K562 (cell line): ENCODE data around the gene SPOUT1. TPM values are rescaled to one million over a fixed set of nuclear protein-coding genes. Genes with fewer than 3 reads are reported as not detected.
A peak's percentile ranks its signal among the peaks of the same experiment; 100 is the strongest.

Source experiments
- ATF2 ChIP-seq: sonication (generic); formaldehyde crosslinking; IDR thresholded peaks from 2 replicates; pipeline ENCODE4 v1.8.1; 2022; ENCODE audit warnings: missing genetic modification reagents
- BHLHE40 ChIP-seq: IDR thresholded peaks from 2 replicates; pipeline ENCODE4 v1.6.1; 2011; ENCODE audit warnings: low read length, improper control_type of control experiment
- BMI1 ChIP-seq: fragments of 150-350 bp; IDR thresholded peaks from 2 replicates; pipeline ENCODE4 v1.6.1; 2014; ENCODE audit warnings: low read length
- DIDO1 ChIP-seq: fragments of 450-650 bp; IDR thresholded peaks from 2 replicates; pipeline ENCODE4 v1.6.1; 2016; ENCODE audit warnings: low read depth, missing biosample characterization, missing genetic modification characterization
- ELK1 ChIP-seq: sonication (generic); formaldehyde crosslinking; IDR thresholded peaks from 2 replicates; pipeline ENCODE4 v1.8.1; 2022; ENCODE audit warnings: missing genetic modification reagents
- FUS ChIP-seq: fragments of 200-400 bp; formaldehyde crosslinking; optimal IDR thresholded peaks from 2 replicates; pipeline ENCODE3; 2017; ENCODE audit warnings: low read depth, low read length
- KDM4B ChIP-seq, 2 experiments: fragments of 450-650 bp in 1 of 2; sonication (generic) in 1 of 2; IDR thresholded peaks; 2 replicates each; pipeline ENCODE4 v1.6.1; 2016 to 2017; ENCODE audit warnings: borderline replicate concordance in 2 of 2, antibody characterized with exemption in 1 of 2, low read depth in 1 of 2, mild to moderate bottlenecking in 1 of 2
- LARP7 ChIP-seq: fragments of 450-650 bp; IDR thresholded peaks from 2 replicates; pipeline ENCODE4 v1.6.1; 2016
- MTF1 ChIP-seq: fragments of 250-450 bp; sonication (Bioruptor Pico); IDR thresholded peaks from 2 replicates; pipeline ENCODE4 v1.9.0; 2021; ENCODE audit warnings: moderate library complexity, mild to moderate bottlenecking, inconsistent platforms, borderline replicate concordance
- SLC30A9 ChIP-seq: fragments of 250-450 bp; sonication (Bioruptor Pico); IDR thresholded peaks from 2 replicates; pipeline ENCODE4 v1.8.0; 2022; ENCODE audit warnings: mild to moderate bottlenecking, moderate library complexity
- SMC3 ChIP-seq: conservative IDR thresholded peaks from 2 replicates; pipeline ENCODE4 v1.6.1; 2011; ENCODE audit warnings: low read depth, low read length, improper control_type of control experiment; ENCODE audit not compliant: insufficient read depth
- SNRNP70 ChIP-seq: fragments of 200-400 bp; formaldehyde crosslinking; optimal IDR thresholded peaks from 2 replicates; pipeline ENCODE3; 2017; ENCODE audit warnings: low read depth, low read length
- TARDBP ChIP-seq: fragments of 450-650 bp; IDR thresholded peaks from 2 replicates; pipeline ENCODE4 v1.6.1; 2016
- TBP ChIP-seq: optimal IDR thresholded peaks from 2 replicates; pipeline ENCODE3; 2011; ENCODE audit warnings: low read depth, low read length, improper control_type of control experiment
- TCF7L2 ChIP-seq: fragments of 150-350 bp; IDR thresholded peaks from 2 replicates; pipeline ENCODE4 v1.6.1; 2016; ENCODE audit warnings: low read depth, mild to moderate bottlenecking, low read length, moderate library complexity
- ZEB2 ChIP-seq: fragments of 450-650 bp; IDR thresholded peaks from 2 replicates; pipeline ENCODE4 v1.6.1; 2016
- ZNF318 ChIP-seq, 2 experiments: fragments of 450-650 bp; IDR thresholded peaks; 2 replicates each; pipeline ENCODE4 v1.6.1; 2016; ENCODE audit warnings: mild to moderate bottlenecking in 2 of 2, borderline replicate concordance in 1 of 2, low read depth in 1 of 2, moderate library complexity in 1 of 2
- ZNF507 ChIP-seq: conservative IDR thresholded peaks from 2 replicates; pipeline ENCODE4 v1.6.1; 2017; ENCODE audit warnings: missing genetic modification characterization, missing compliant biosample characterization
- ZNF589 ChIP-seq: fragments of 200-800 bp; sonication (Bioruptor generic); IDR thresholded peaks from 2 replicates; pipeline ENCODE4 v1.6.1; 2016; ENCODE audit warnings: low read depth, missing genetic modification characterization, missing compliant biosample characterization
- polyA plus RNA-seq, 8 experiments: library from polyadenylated mRNA; depleted of rRNA in 4 of 8; stranded (reverse) in 5 of 8; unstranded in 3 of 8; fragments of >200 nt; fragmentation: Nextera tagmentation in 2 of 8; fragmentation: Illumina TruSeq in 1 of 8; extraction: Ambion mirVana in 2 of 8; extraction: Trizol in 1 of 8; gene quantifications; 2 replicates each; pipeline versions ENCODE4 v1.2.1 to v1.2.3, GENCODE V29; 2011 to 2014; ENCODE audit warnings: inconsistent platforms in 1 of 8, missing spikeins in 1 of 8
- total RNA-seq, 7 experiments: library from RNA; depleted of rRNA in 6 of 7; stranded (reverse); fragments of >200 nt in 6 of 7; fragmentation: Illumina TruSeq in 2 of 7; extraction: Trizol in 2 of 7; gene quantifications; 2 replicates each; pipeline versions ENCODE4 v1.2.1 to v1.2.3, GENCODE V29; 2011 to 2021; ENCODE audit warnings: low replicate concordance in 1 of 7

SPOUT1 gene
- total and polyA plus RNA-seq, 9 of the 15 experiments (the other 6 are each of a cell fraction or from before 2014, with no cell fraction given): 10.6 to 121 (median 37.4) TPM

GRCh38 chr9:128829477-128830251, at the start of gene SPOUT1 (continued):
- TF ChIP-seq TARDBP (no peak), FUS (peak; percentile 55), KDM4B (IDR thresholded peaks at IDR 0.05; ENCODE audit: borderline replicate concordance in 2 of 2, low read depth in 1 of 2) (peak in 1 of 2 experiments; percentile 76; a peak in 1 of 4 replicates), ELK1 (CRISPR knock-in tag) (no peak), ZNF507 (tag) (no peak), ZNF318 (IDR thresholded peaks at IDR 0.05; ENCODE audit: borderline replicate concordance in 1 of 2, low read depth in 1 of 2) (no peak), BMI1 (no peak), ZEB2 (no peak), SMC3 (no peak), BHLHE40 (no peak; the same call in 1 of the 2 replicates), MTF1 (CRISPR knock-in tag) (no peak), ZNF589 (CRISPR knock-in tag) (no peak; the same call in 1 of the 2 replicates), TCF7L2 (no peak), SLC30A9 (CRISPR knock-in tag) (no peak), DIDO1 (no peak), ATF2 (CRISPR knock-in tag) (no peak; the same call in 1 of the 2 replicates), LARP7 (no peak), TBP (peak; percentile 72), SNRNP70 (no peak)
